SK-N-SH treated with all-trans-retinoic acid at 6 μM for 48 hours (cell line): ENCODE measurements around the gene ARHGAP28.

Experiments
- CREB5 ChIP-seq: fragments of 250-450 bp; sonication (Bioruptor Pico); IDR thresholded peaks from 2 replicates; pipeline ENCODE4 v1.5.1; 2020; ENCODE audit warnings: low read depth, mild to moderate bottlenecking, moderate library complexity
- CSRNP3 ChIP-seq: fragments of 250-450 bp; sonication (Bioruptor Pico); IDR thresholded peaks from 2 replicates; pipeline ENCODE4 v1.5.1; 2021; ENCODE audit warnings: mild to moderate bottlenecking, moderate library complexity
- GLIS3 ChIP-seq: fragments of 250-450 bp; sonication (Bioruptor Pico); IDR thresholded peaks from 2 replicates; pipeline ENCODE4 v1.5.0; 2020; ENCODE audit warnings: mild to moderate bottlenecking, moderate library complexity
- PATZ1 ChIP-seq: fragments of 250-450 bp; sonication (Bioruptor Pico); IDR thresholded peaks from 2 replicates; pipeline ENCODE4 v1.8.0; 2020; ENCODE audit warnings: mild to moderate bottlenecking, moderate library complexity, borderline replicate concordance
- TOX ChIP-seq: fragments of 250-450 bp; sonication (Bioruptor Pico); IDR thresholded peaks from 2 replicates; pipeline ENCODE4 v1.8.0; 2021; ENCODE audit warnings: mild to moderate bottlenecking, moderate library complexity, borderline replicate concordance
- TSHZ2 ChIP-seq: fragments of 250-450 bp; sonication (Bioruptor Pico); IDR thresholded peaks from 2 replicates; pipeline ENCODE4 v1.5.0; 2020; ENCODE audit warnings: mild to moderate bottlenecking, moderate library complexity
- ZFP3 ChIP-seq: fragments of 250-450 bp; sonication (Bioruptor Pico); IDR thresholded peaks from 2 replicates; pipeline ENCODE4 v1.5.0; 2020; ENCODE audit warnings: mild to moderate bottlenecking, moderate library complexity
- ZNF565 ChIP-seq: fragments of 450-650 bp; formaldehyde crosslinking; conservative IDR thresholded peaks from 2 replicates; pipeline ENCODE4 v1.5.0; 2020; ENCODE audit warnings: low read depth, mild to moderate bottlenecking, moderate library complexity
- ZNF70 ChIP-seq: fragments of 450-650 bp; formaldehyde crosslinking; IDR thresholded peaks from 2 replicates; pipeline ENCODE4 v1.5.0; 2020; ENCODE audit warnings: mild to moderate bottlenecking, moderate library complexity
- ZNF8 ChIP-seq: fragments of 450-650 bp; formaldehyde crosslinking; IDR thresholded peaks from 2 replicates; pipeline ENCODE4 v1.5.0; 2020; ENCODE audit warnings: mild to moderate bottlenecking, moderate library complexity

GRCh38 chr18:6750411-6750810 is 20.9 kb downstream of the ARHGAP28 start:
- TF ChIP-seq ZNF565 = no peak
- no peak for TF ChIP-seq TOX (CRISPR knock-in tag)
- TF ChIP-seq PATZ1 (CRISPR knock-in tag) = no peak
- TF ChIP-seq ZFP3 (CRISPR knock-in tag) = no peak
- TF ChIP-seq GLIS3 (CRISPR knock-in tag) = no peak
- TF ChIP-seq CSRNP3 (CRISPR knock-in tag) = no peak
- no peak for TF ChIP-seq ZNF70 (CRISPR knock-in tag)
- TF ChIP-seq TSHZ2 (CRISPR knock-in tag) = no peak
- TF ChIP-seq ZNF8 (CRISPR knock-in tag) = no peak
- no peak for TF ChIP-seq CREB5
